SK-N-SH (cell line): ENCODE data around the gene ST6GALNAC5. TPM values are rescaled to one million over a fixed set of nuclear protein-coding genes. Genes with fewer than 3 reads are reported as not detected.

Experiments
- CTCF ChIA-PET: fragments of 300-600, 350-600 bp; formaldehyde crosslinking; extraction: SDS; loops from one replicate; lab custom pipeline; 2021; lab: Yijun Ruan, JAX
- POLR2A ChIA-PET: fragments of 350-600 bp; sonication (Branson Sonifier 250); formaldehyde crosslinking; extraction: SDS; loops from one replicate; lab custom pipeline; 2020; ENCODE audit warnings: antibody characterized with exemption, inconsistent platforms; lab: Yijun Ruan, JAX
- DNase-seq: peaks from one replicate; pipeline ENCODE4 v3.0.0; 2012
- H2AFZ ChIP-seq: fragments of 200-600 bp; sonication (generic); 2 replicates; pipeline ENCODE4 v1.8.1; 2016; ENCODE audit warnings: antibody characterized with exemption, mild to moderate bottlenecking, low read depth
- H3F3A ChIP-seq: fragments of 200-600 bp; sonication (generic); replicated peaks from 2 replicates; pipeline ENCODE3; 2016; ENCODE audit warnings: antibody characterized with exemption, mild to moderate bottlenecking; ENCODE audit not compliant: insufficient read depth
- H3K27ac ChIP-seq, 2 experiments: fragments of 200-500 bp in 1 of 2; fragments of 200-600 bp in 1 of 2; sonication (Bioruptor generic) in 1 of 2; sonication (generic), shearing (Covaris generic) in 1 of 2; 2 replicates each; pipeline versions ENCODE4 v1.5.1 to v1.6.1; 2014 to 2016; ENCODE audit warnings: low read depth in 2 of 2, inconsistent platforms in 1 of 2, low read length in 1 of 2, mild to moderate bottlenecking in 1 of 2, mixed read lengths in 1 of 2
- H3K27me3 ChIP-seq: fragments of 200-600 bp; sonication (generic), shearing (Covaris generic); 2 replicates; pipeline ENCODE4 v1.6.1; 2016; ENCODE audit warnings: mixed run types; ENCODE audit not compliant: insufficient read depth
- H3K36me3 ChIP-seq, 2 experiments: fragments of 200-500 bp in 1 of 2; fragments of 200-600 bp in 1 of 2; sonication (Bioruptor generic) in 1 of 2; sonication (generic) in 1 of 2; replicated peaks in 1 of 2; 2 replicates each; pipeline versions ENCODE3 to v1.5.1; 2014 to 2016; ENCODE audit warnings: low read length in 1 of 2, mild to moderate bottlenecking in 1 of 2; ENCODE audit not compliant: insufficient read depth in 2 of 2, control insufficient read depth in 1 of 2
- H3K4me1 ChIP-seq, 2 experiments: fragments of 200-500 bp in 1 of 2; fragments of 200-600 bp in 1 of 2; sonication (Bioruptor generic) in 1 of 2; sonication (generic), shearing (Covaris generic) in 1 of 2; 2 replicates each; pipeline versions ENCODE4 v1.5.1 to v1.6.1; 2014 to 2016; ENCODE audit warnings: low read depth in 1 of 2, low read length in 1 of 2, mixed run types in 1 of 2; ENCODE audit not compliant: insufficient read depth in 2 of 2, control insufficient read depth in 1 of 2
- H3K4me2 ChIP-seq: fragments of 200-600 bp; sonication (generic), shearing (Covaris generic); 2 replicates; pipeline ENCODE4 v1.6.1; 2017; ENCODE audit warnings: mixed run types
- H3K4me3 ChIP-seq, 2 experiments: fragments of 200-500 bp in 1 of 2; fragments of 200-600 bp in 1 of 2; sonication (Bioruptor generic) in 1 of 2; sonication (generic), shearing (Covaris generic) in 1 of 2; 2 replicates each; pipeline versions ENCODE4 v1.5.1 to v1.8.1; 2014 to 2016; ENCODE audit warnings: low read depth in 2 of 2, inconsistent platforms in 1 of 2, low read length in 1 of 2, mild to moderate bottlenecking in 1 of 2, mixed read lengths in 1 of 2, moderate library complexity in 1 of 2
- H3K79me2 ChIP-seq: fragments of 200-600 bp; sonication (generic); 2 replicates; pipeline ENCODE4 v1.8.1; 2017; ENCODE audit warnings: mild to moderate bottlenecking; ENCODE audit not compliant: insufficient read depth
- H3K9ac ChIP-seq: fragments of 200-600 bp; sonication (generic); 2 replicates; pipeline ENCODE4 v1.6.1; 2017; ENCODE audit warnings: mixed run types
- H3K9me2 ChIP-seq: fragments of 200-600 bp; sonication (generic); 2 replicates; pipeline ENCODE4 v1.6.1; 2017; ENCODE audit warnings: mixed run types
- H3K9me3 ChIP-seq: fragments of 200-600 bp; sonication (generic); 2 replicates; pipeline ENCODE4 v1.6.1; 2017; ENCODE audit warnings: mixed run types, mild to moderate bottlenecking, moderate library complexity
- H4K20me1 ChIP-seq: fragments of 200-600 bp; sonication (generic); 2 replicates; pipeline ENCODE4 v1.6.1; 2017; ENCODE audit warnings: mild to moderate bottlenecking, mixed run types; ENCODE audit not compliant: insufficient read depth
- CTCF ChIP-seq: fragments of 200-600 bp; sonication (generic); IDR thresholded peaks from 2 replicates; pipeline ENCODE4 v1.6.1; 2017; ENCODE audit warnings: antibody characterized with exemption, mild to moderate bottlenecking, moderate library complexity
- ELF1 ChIP-seq: IDR thresholded peaks from 2 replicates; pipeline ENCODE4 v1.4.0; 2012
- EP300 ChIP-seq, 2 experiments: IDR thresholded peaks; 2 replicates each; pipeline versions ENCODE4 v1.4.0 to v1.6.1; 2012; ENCODE audit warnings: borderline replicate concordance in 1 of 2, low read depth in 1 of 2, low read length in 1 of 2
- FOXM1 ChIP-seq: IDR thresholded peaks from 2 replicates; pipeline ENCODE4 v1.4.0; 2012; ENCODE audit warnings: low read depth, mild to moderate bottlenecking
- GABPA ChIP-seq: IDR thresholded peaks from 2 replicates; pipeline ENCODE4 v1.4.0; 2012; ENCODE audit warnings: low read depth, mild to moderate bottlenecking
- MXI1 ChIP-seq: IDR thresholded peaks from 2 replicates; pipeline ENCODE4 v1.6.1; 2012; ENCODE audit warnings: mild to moderate bottlenecking, low read depth, low read length, improper control_type of control experiment
- NFIC ChIP-seq: IDR thresholded peaks from 2 replicates; pipeline ENCODE4 v1.4.0; 2012; ENCODE audit warnings: borderline replicate concordance
- NRF1 ChIP-seq: IDR thresholded peaks from 2 replicates; pipeline ENCODE4 v1.6.1; 2012; ENCODE audit warnings: low read depth, mild to moderate bottlenecking, low read length
- POLR2AphosphoS5 ChIP-seq: IDR thresholded peaks from 2 replicates; pipeline ENCODE4 v1.6.1; 2012; ENCODE audit warnings: low read depth, low read length
- RAD21 ChIP-seq: IDR thresholded peaks from 2 replicates; pipeline ENCODE4 v1.6.1; 2012; ENCODE audit warnings: mild to moderate bottlenecking, low read length
- RCOR1 ChIP-seq: fragments of 150-350 bp; IDR thresholded peaks from 2 replicates; pipeline ENCODE4 v1.6.1; 2017; ENCODE audit warnings: antibody characterized with exemption, low read length
- REST ChIP-seq: IDR thresholded peaks from 2 replicates; pipeline ENCODE4 v1.6.1; 2012; ENCODE audit warnings: mild to moderate bottlenecking, low read depth, low read length, moderate library complexity
- RFX5 ChIP-seq: IDR thresholded peaks from 2 replicates; pipeline ENCODE4 v1.6.1; 2012; ENCODE audit warnings: mild to moderate bottlenecking, improper control_type of control experiment, low read length
- RXRA ChIP-seq: IDR thresholded peaks from 2 replicates; pipeline ENCODE4 v1.4.0; 2012; ENCODE audit warnings: low read depth, mild to moderate bottlenecking, borderline replicate concordance
- SIN3A ChIP-seq: IDR thresholded peaks from 2 replicates; pipeline ENCODE4 v1.6.1; 2012; ENCODE audit warnings: low read depth, mild to moderate bottlenecking, low read length, moderate library complexity, borderline replicate concordance
- SMC3 ChIP-seq: IDR thresholded peaks from 2 replicates; pipeline ENCODE4 v1.6.1; 2012; ENCODE audit warnings: low read depth, low read length, improper control_type of control experiment
- USF1 ChIP-seq: IDR thresholded peaks from 2 replicates; pipeline ENCODE4 v1.4.0; 2012; ENCODE audit warnings: low read depth, borderline replicate concordance
- ZBTB33 ChIP-seq: IDR thresholded peaks from 2 replicates; pipeline ENCODE4 v1.4.0; 2012; ENCODE audit warnings: low read depth, borderline replicate concordance
- WGBS: methylation state at CpG from one replicate; pipeline ENCODE4 v1.1.6; 2017; ENCODE audit warnings: low lambda C conversion rate; 5-methylcytosine and 5-hydroxymethylcytosine counted together
- polyA plus RNA-seq, 3 experiments: library from polyadenylated mRNA; depleted of rRNA; stranded (reverse); fragments of >200 nt; gene quantifications; 2 replicates each; pipeline ENCODE4 v1.2.3, GENCODE V29; 2012

The ST6GALNAC5 gene
- polyA plus RNA-seq, 1 of the 3 experiments (the other 2 are of a cell fraction) = 10.6 TPM

GRCh38 chr1:77018311-77018710, 151.0 kb downstream of the ST6GALNAC5 start (continued):
- TF ChIP-seq REST (no peak), RFX5 (no peak), SIN3A (no peak), FOXM1 (no peak), CTCF (no peak)
- TF ChIP-seq, all 33 proteins: peak for 0

GRCh38 chr1:77018761-77019160, 151.5 kb downstream of the ST6GALNAC5 start:
- Histone ChIP-seq H3K9me3 (no peaks in the 10 kb centered on the region), H2AFZ (no peak overlapping the region), H3K4me2 (no peak overlapping the region), H3K79me2 (no peaks in the 10 kb centered on the region), H3F3A (no peaks in the 10 kb centered on the region), H3K27ac (no peak overlapping the region), H3K4me1 (peaks cover 0 to 6% of the 10 kb centered on the region in 2 experiments; a peak in 1 of 4 replicates), H4K20me1 (no peaks in the 10 kb centered on the region), H3K36me3 (no peaks in the 10 kb centered on the region), H3K27me3 (no peaks in the 10 kb centered on the region), H3K4me3 (no peak overlapping the region), H3K9me2 (no peaks in the 10 kb centered on the region), H3K9ac (no peak overlapping the region)
- 88% methylated on average over 1 of the region's 1 CpG for WGBS
- POLR2A ChIA-PET = no interaction called here
- no peak for DNase-seq
- CTCF ChIA-PET = no interaction called here
- TF ChIP-seq NFIC (no peak), SMC3 (no peak), RAD21 (no peak), USF1 (no peak), GABPA (no peak), ZBTB33 (no peak), CTCF (no peak), EP300 (IDR thresholded peaks at IDR 0.05; ENCODE audit: borderline replicate concordance in 1 of 2, low read depth in 1 of 2, low read length in 1 of 2) (no peak), REST (no peak), MXI1 (no peak), RCOR1 (no peak), RXRA (no peak), ELF1 (no peak), NRF1 (no peak), POLR2AphosphoS5 (no peak)
